Measurements from ENCODE around the gene MTMR10.

Gene MTMR10

DNA sequence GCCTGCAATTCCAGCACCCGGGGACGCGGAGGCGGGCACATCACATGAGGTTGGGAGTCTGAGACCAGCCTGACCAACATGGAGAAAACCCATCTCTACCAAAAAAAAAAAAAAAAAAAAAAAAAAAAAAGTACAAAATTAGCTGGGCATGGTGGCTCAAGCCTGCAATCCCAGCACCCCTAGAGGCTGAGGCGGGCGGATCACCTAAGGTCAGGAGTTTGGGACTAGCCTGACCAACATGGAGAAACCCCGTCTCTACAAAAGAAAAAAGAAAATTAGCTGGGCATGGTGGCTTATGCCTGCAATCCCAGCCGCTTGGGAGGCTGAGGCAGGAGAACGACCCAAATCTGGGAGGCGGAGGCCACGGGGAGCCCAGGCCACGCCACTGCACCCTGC, 95.2 kb downstream of the MTMR10 start:
- TF ChIP-seq, protein P1, sequence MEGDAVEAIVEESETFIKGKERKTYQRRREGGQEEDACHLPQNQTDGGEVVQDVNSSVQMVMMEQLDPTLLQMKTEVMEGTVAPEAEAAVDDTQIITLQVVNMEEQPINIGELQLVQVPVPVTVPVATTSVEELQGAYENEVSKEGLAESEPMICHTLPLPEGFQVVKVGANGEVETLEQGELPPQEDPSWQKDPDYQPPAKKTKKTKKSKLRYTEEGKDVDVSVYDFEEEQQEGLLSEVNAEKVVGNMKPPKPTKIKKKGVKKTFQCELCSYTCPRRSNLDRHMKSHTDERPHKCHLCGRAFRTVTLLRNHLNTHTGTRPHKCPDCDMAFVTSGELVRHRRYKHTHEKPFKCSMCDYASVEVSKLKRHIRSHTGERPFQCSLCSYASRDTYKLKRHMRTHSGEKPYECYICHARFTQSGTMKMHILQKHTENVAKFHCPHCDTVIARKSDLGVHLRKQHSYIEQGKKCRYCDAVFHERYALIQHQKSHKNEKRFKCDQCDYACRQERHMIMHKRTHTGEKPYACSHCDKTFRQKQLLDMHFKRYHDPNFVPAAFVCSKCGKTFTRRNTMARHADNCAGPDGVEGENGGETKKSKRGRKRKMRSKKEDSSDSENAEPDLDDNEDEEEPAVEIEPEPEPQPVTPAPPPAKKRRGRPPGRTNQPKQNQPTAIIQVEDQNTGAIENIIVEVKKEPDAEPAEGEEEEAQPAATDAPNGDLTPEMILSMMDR (IDR thresholded peaks at IDR 0.05; ENCODE audit: low read depth, low read length) = no peak
- no peak overlapping the region for H3K4me3 ChIP-seq (ENCODE audit: low read depth, low read length)

GRCh38 chr15:30895461-30896210, 95.8 kb downstream of the MTMR10 start:
- no peak overlapping the region for H3K4me3 ChIP-seq (ENCODE audit: low read depth, low read length)
- TF ChIP-seq, protein P1 (IDR thresholded peaks at IDR 0.05; ENCODE audit: low read depth, low read length) = no peak

DNA sequence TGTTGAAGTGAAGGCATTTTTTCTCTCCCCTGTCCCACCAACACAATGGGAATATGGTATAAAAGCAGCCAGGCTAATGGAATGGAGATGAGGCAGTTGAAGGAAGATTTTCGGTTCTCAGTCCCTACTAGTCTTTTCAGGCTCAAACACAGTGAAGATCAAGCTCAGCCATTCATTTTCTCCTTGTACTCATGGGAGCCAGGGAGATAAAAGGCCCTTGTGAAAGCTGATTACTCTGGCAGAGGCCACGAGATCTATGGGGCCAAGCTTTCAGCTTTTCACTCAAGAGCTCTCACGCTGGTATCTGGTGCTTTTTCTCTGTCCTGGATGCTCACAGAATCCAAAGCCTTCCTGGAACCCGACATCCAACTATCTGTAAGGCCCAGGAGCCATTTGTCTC, 102.2 kb downstream of the MTMR10 start:
- TF ChIP-seq, protein P1 (IDR thresholded peaks at IDR 0.05; ENCODE audit: low read depth, low read length) = no peak
- H3K4me3 ChIP-seq (ENCODE audit: low read depth, low read length) = no peak overlapping the region

All from WI38 (cell line).